PC-9 (cell line): ENCODE results near the gene ABLIM2. TPM values are rescaled to one million over a fixed set of nuclear protein-coding genes. Genes with fewer than 3 reads are reported as not detected.
A peak's percentile ranks its signal among the peaks of the same experiment; 100 is the strongest.

Source experiments
- BruUV-seq: library from RNA; stranded (reverse); fragments of 400-500 nt; replicated peaks from 2 replicates; lab custom pipeline; 2021; lab: Mats Ljungman, UMichigan
- CTCF ChIA-PET: fragments of 300-600 bp; sonication (Branson Sonifier 250); formaldehyde crosslinking; loops from one replicate; lab custom pipeline; 2022; ENCODE audit warnings: antibody characterized with exemption; lab: Charles Lee
- POLR2A ChIA-PET: fragments of 300-600 bp; sonication (Branson Sonifier 250); formaldehyde crosslinking; loops from one replicate; lab custom pipeline; 2022; ENCODE audit warnings: antibody characterized with exemption; ENCODE audit not compliant: unreplicated experiment; lab: Charles Lee
- DNase-seq, 2 experiments: peaks; one replicate each; pipeline versions ENCODE4 v3.0.0 to v3.0.0-alpha.2; 2015 to 2022; ENCODE audit warnings: mixed read lengths in 1 of 2
- H2AFZ ChIP-seq: fragments of 200-600 bp; sonication (generic); 2 replicates; pipeline ENCODE4 v1.8.1; 2017; ENCODE audit warnings: antibody characterized with exemption
- H3F3A ChIP-seq: fragments of 200-600 bp; sonication (generic); 2 replicates; pipeline ENCODE4 v1.8.1; 2017; ENCODE audit warnings: antibody characterized with exemption, mild to moderate bottlenecking, low read depth; ENCODE audit not compliant: insufficient read depth
- H3K27ac ChIP-seq: fragments of 200-600 bp; sonication (generic); 2 replicates; pipeline ENCODE4 v1.6.1; 2016; ENCODE audit warnings: mixed run types
- H3K27me3 ChIP-seq: fragments of 200-600 bp; sonication (generic); 2 replicates; pipeline ENCODE4 v1.6.1; 2016; ENCODE audit warnings: low read depth, mixed run types; ENCODE audit not compliant: insufficient read depth
- H3K36me3 ChIP-seq: fragments of 200-600 bp; sonication (generic); 2 replicates; pipeline ENCODE4 v1.6.1; 2016; ENCODE audit warnings: low read depth, mixed run types
- H3K4me1 ChIP-seq: fragments of 200-600 bp; sonication (generic); replicated peaks from 2 replicates; pipeline ENCODE4 v1.6.1; 2016; ENCODE audit warnings: mixed run types; ENCODE audit not compliant: insufficient read depth
- H3K4me2 ChIP-seq: fragments of 200-600 bp; sonication (generic); 2 replicates; pipeline ENCODE4 v1.6.1; 2017; ENCODE audit warnings: mixed run types
- H3K4me3 ChIP-seq: fragments of 200-600 bp; sonication (generic); 2 replicates; pipeline ENCODE4 v1.6.1; 2016; ENCODE audit warnings: mixed run types
- H3K79me2 ChIP-seq: fragments of 200-600 bp; sonication (generic); 2 replicates; pipeline ENCODE4 v1.6.1; 2017; ENCODE audit warnings: low read depth, mixed run types
- H3K9me2 ChIP-seq: fragments of 200-600 bp; sonication (generic); 2 replicates; pipeline ENCODE4 v1.8.1; 2017; ENCODE audit warnings: mild to moderate bottlenecking; ENCODE audit not compliant: insufficient read depth
- H3K9me3 ChIP-seq: fragments of 200-600 bp; sonication (generic); 2 replicates; pipeline ENCODE4 v1.8.1; 2016; ENCODE audit warnings: low read depth; ENCODE audit not compliant: insufficient read depth
- H4K20me1 ChIP-seq: fragments of 200-600 bp; sonication (generic); 2 replicates; pipeline ENCODE4 v1.8.1; 2017; ENCODE audit not compliant: insufficient read depth
- CTCF ChIP-seq: fragments of 200-600 bp; sonication (generic); conservative IDR thresholded peaks from 2 replicates; pipeline ENCODE4 v1.6.1; 2017; ENCODE audit warnings: mixed run types, antibody characterized with exemption, mild to moderate bottlenecking, moderate library complexity
- EZH2 ChIP-seq: fragments of 200-600 bp; sonication (generic); IDR thresholded peaks from 2 replicates; pipeline ENCODE4 v1.8.0; 2017; ENCODE audit warnings: antibody characterized with exemption, low read depth
- intact Hi-C: fragments of 100-400 bp; cut with micrococcal nuclease; formaldehyde crosslinking; loops from one replicate; pipeline ENCODE4 v1.10.0; 2022; ENCODE audit not compliant: unreplicated experiment
- total RNA-seq: library from RNA; stranded (reverse); gene quantifications from 2 replicates; pipeline ENCODE4 v1.2.3, GENCODE V29; 2021

Gene ABLIM2
- total RNA-seq, 1 experiment from 2014 or later = 1.6 TPM

DNA sequence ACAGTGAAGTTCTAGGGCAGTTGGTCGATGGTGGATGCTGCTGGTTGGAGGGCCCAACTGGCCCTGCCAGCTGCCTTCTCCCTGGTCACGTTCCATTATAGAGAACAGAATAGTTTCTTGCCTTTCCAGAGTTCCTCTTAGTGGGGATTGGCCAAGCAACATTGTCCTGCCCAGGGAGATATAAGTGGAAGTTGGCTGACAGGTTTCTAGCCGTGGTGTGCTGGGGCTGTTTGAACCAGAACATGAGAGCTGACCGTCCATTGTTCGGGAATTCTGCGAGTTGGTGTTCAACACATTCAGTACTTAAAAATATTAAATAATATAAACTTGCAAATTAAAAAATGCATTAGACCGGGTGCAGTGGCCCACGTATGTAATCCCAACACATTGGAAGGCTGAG lies 215.4 kb downstream of the ABLIM2 start:
- Histone ChIP-seq H3K27me3 (no peaks in the 10 kb centered on the region), H3K36me3 (no peaks in the 10 kb centered on the region), H3K9me3 (no peaks in the 10 kb centered on the region), H3K27ac (no peak overlapping the region), H3K4me3 (no peak overlapping the region), H4K20me1 (no peaks in the 10 kb centered on the region; the same call in 1 of the 2 replicates), H3K4me2 (no peak overlapping the region), H3K9me2 (no peaks in the 10 kb centered on the region), H3K79me2 (peaks cover 13% of the 10 kb centered on the region), H3F3A (peaks cover 33% of the 10 kb centered on the region), H2AFZ (no peak overlapping the region), H3K4me1 (peaks cover 38% of the 10 kb centered on the region)
- no peak for DNase-seq
- ChIA-PET CTCF (no interaction called here), POLR2A (no interaction called here)
- intact Hi-C loops = no loop called here
- BruUV-seq = no TSS peak
- no peak for TF ChIP-seq CTCF
- no peak for TF ChIP-seq EZH2

DNA sequence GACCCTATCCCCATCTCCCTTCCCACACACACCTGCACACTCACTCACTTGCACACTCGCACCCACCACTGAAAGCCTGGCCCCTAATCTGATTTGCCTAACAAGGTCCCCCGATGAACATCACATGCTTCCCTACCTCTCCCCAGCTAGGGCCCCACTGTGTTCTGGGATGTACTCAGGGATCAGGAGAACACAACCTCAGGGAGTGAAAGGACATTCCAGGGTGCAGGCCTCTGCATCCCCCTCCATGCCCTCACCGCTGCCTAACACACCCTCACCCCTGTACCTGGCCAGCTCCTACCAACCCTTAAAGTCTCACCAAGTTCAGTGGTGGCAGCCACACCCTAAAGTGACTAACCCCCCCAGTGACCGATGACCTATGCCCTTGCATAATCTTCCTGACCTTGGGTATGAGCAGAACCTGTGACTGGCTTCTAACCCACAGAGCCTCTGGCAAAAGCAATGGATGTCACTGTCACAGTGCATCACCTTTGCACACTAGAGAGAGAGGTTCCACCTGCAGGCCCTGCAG lies 216.6 kb downstream of the ABLIM2 start:
- Histone ChIP-seq H3K27ac (peak overlapping the region; percentile 83), H3K4me2 (peak overlapping the region; percentile 77), H3K4me3 (no peak overlapping the region), H3K79me2 (peaks cover 25% of the 10 kb centered on the region), H4K20me1 (no peaks in the 10 kb centered on the region; the same call in 1 of the 2 replicates), H3K36me3 (no peaks in the 10 kb centered on the region), H3K27me3 (no peaks in the 10 kb centered on the region), H2AFZ (no peak overlapping the region), H3K4me1 (peaks cover 44% of the 10 kb centered on the region), H3K9me2 (no peaks in the 10 kb centered on the region), H3K9me3 (no peaks in the 10 kb centered on the region), H3F3A (peaks cover 36% of the 10 kb centered on the region)
- no TSS peak for BruUV-seq
- TF ChIP-seq EZH2 = no peak
- TF ChIP-seq CTCF = no peak
- ChIA-PET CTCF (interaction anchor here (1.1 kb wide), 1 partner anchor 14 kb away, joined by 4 read pairs; no protein-coding TSS in a partner anchor), POLR2A (no interaction called here)
- DNase-seq = peak in 1 of 2 experiments; percentile 59
- intact Hi-C loops = loop anchor here (1.0 kb wide), 5 partner anchors 14 to 137 kb away; no protein-coding TSS in a partner anchor

DNA sequence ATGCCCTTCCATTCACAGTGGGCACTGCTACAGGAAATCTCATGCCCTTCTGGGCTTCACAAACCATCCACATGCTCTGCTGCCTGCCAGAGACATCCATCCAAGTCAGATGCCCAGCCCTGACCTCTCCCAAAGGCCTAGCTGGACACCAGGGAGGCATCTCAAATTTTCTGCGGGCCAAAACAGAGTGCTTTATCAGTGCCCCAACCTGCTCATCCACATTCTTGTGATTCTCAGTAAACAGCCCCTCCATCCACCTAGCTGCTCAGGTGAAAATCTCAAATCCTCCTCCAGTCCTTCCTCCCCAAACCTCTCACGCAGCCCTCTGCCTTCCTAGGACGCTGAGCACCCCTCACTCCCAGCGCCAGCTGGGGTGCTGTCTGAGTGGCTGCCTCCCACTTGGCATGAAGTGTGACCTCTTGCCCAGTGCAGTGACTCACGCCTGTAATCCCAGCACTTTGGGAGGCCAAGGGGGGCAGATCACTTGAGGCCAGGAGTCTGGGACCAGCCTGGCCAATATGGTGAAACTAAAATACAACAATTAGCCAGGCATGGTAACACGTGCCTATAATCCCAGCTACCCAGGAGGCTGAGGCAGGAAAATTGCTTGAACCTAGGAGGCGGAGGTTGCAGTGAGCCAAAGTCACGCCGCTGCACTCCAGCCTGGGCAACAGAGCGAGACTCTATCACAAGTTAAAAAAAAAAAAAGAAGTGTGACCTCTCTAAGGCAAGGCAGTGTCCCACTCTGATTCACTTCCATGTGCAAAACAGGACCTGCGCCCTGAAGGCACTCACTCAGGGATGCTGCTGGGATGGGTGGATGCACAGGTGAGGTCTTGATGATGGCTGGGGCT lies 217.3 kb downstream of the ABLIM2 start:
- Histone ChIP-seq H3K4me1 (peaks cover 51% of the 10 kb centered on the region), H2AFZ (no peak overlapping the region; the same call in 1 of the 2 replicates), H3K9me3 (no peaks in the 10 kb centered on the region), H3K4me3 (no peak overlapping the region), H3K4me2 (peak overlapping the region; percentile 77), H3F3A (peaks cover 36% of the 10 kb centered on the region), H3K79me2 (peaks cover 32% of the 10 kb centered on the region), H3K36me3 (no peaks in the 10 kb centered on the region), H3K9me2 (no peaks in the 10 kb centered on the region), H4K20me1 (no peaks in the 10 kb centered on the region; the same call in 1 of the 2 replicates), H3K27me3 (no peaks in the 10 kb centered on the region), H3K27ac (peak overlapping the region; percentile 83)
- POLR2A ChIA-PET = no interaction called here
- TF ChIP-seq EZH2 = no peak
- no peak for TF ChIP-seq CTCF
- intact Hi-C loops = loop anchor here (1.0 kb wide), 5 partner anchors 15 to 136 kb away; no protein-coding TSS in a partner anchor
- peak; percentile 85 to 91 for DNase-seq
- no TSS peak for BruUV-seq
- CTCF ChIA-PET = interaction anchor here (1.1 kb wide), 1 partner anchor 15 kb away, joined by 4 read pairs; no protein-coding TSS in a partner anchor
